ENCODE measurements around the gene ZNF490. TPM values are rescaled to one million over a fixed set of nuclear protein-coding genes. Genes with fewer than 3 reads are reported as not detected.

ZNF490 gene
- total RNA-seq = 11.6 and 12.3 TPM in 2 replicates

GRCh38 chr19:12610540-12611360, at the start of gene ZNF490, which contains the start of gene ZNF791:
Gene ZNF490, minus strand, starts transcription at chr19:12610813. Its CDS starts 133 bp downstream, at chr19:12610680.
Gene ZNF791, plus strand, starts transcription at chr19:12610920. Its CDS starts 160 bp downstream, at chr19:12611080.

GRCh38 chr19:12551060-12551832, 59.4 kb downstream of the ZNF490 start, which contains the start of gene ZNF564:
Gene ZNF564, minus strand, starts transcription at chr19:12551482. Its CDS starts 150 bp downstream, at chr19:12551332.

Other genes starting within 250 kb of the ZNF490 start
- gene ZNF442, start 245.1 kb downstream of the ZNF490 start, total RNA-seq = 3.3 and 3.9 TPM in 2 replicates
- 2.9 and 3.3 TPM in 2 replicates for gene ZNF799, start 209.5 kb downstream of the ZNF490 start, total RNA-seq
- gene ZNF443, start 169.8 kb downstream of the ZNF490 start, total RNA-seq = 1.8 and 3.8 TPM in 2 replicates
- gene ZNF709, start 126.0 kb downstream of the ZNF490 start, total RNA-seq = 2.9 and 4.8 TPM in 2 replicates
- gene ZNF564, start 59.3 kb downstream of the ZNF490 start, total RNA-seq = 7.5 and 8.9 TPM in 2 replicates
- gene ZNF791, start 107 bp upstream of the ZNF490 start, total RNA-seq = 14.0 and 16.8 TPM in 2 replicates
- gene MAN2B1, start 55.9 kb upstream of the ZNF490 start, total RNA-seq = 41.3 and 47.9 TPM in 2 replicates
- 10.2 and 10.7 TPM in 2 replicates for gene WDR83, start 56.0 kb upstream of the ZNF490 start, total RNA-seq
- gene DHPS, start 71.1 kb upstream of the ZNF490 start, total RNA-seq = 43.8 and 51.4 TPM in 2 replicates
- not detected in 2 replicates for gene GNG14, start 77.2 kb upstream of the ZNF490 start, total RNA-seq
- 4.6 and 4.8 TPM in 2 replicates for gene FBXW9, start 85.8 kb upstream of the ZNF490 start, total RNA-seq
- gene TNPO2, start 113.1 kb upstream of the ZNF490 start, total RNA-seq = 35.6 and 65.1 TPM in 2 replicates
- gene TRIR, start 123.9 kb upstream of the ZNF490 start, total RNA-seq = 82.2 and 89.1 TPM in 2 replicates
- gene GET3, start 126.7 kb upstream of the ZNF490 start, total RNA-seq = 51.1 and 61.2 TPM in 2 replicates
- gene BEST2, start 141.0 kb upstream of the ZNF490 start, total RNA-seq = not detected in 2 replicates
- 12.5 and 19.4 TPM in 2 replicates for gene HOOK2, start 164.7 kb upstream of the ZNF490 start, total RNA-seq
- 60.2 and 68.0 TPM in 2 replicates for gene JUNB, start 180.7 kb upstream of the ZNF490 start, total RNA-seq
- 184 and 256 TPM in 2 replicates for gene PRDX2, start 191.0 kb upstream of the ZNF490 start, total RNA-seq
- gene THSD8, start 191.3 kb upstream of the ZNF490 start, total RNA-seq = not detected in 2 replicates
- 7.1 and 23.5 TPM in 2 replicates for gene RNASEH2A, start 195.8 kb upstream of the ZNF490 start, total RNA-seq
- not detected in 2 replicates for gene RTBDN, start 223.8 kb upstream of the ZNF490 start, total RNA-seq
- 0.28 TPM in 1 of 2 replicates, not detected in the other for gene MAST1, start 227.7 kb upstream of the ZNF490 start, total RNA-seq